ENCODE data around the gene SND1. TPM values are rescaled to one million over a fixed set of nuclear protein-coding genes. Genes with fewer than 3 reads are reported as not detected.

SND1 gene
- total and polyA plus RNA-seq, 7 experiments from 2014 or later, result 68.6 to 253 (median 137) TPM

DNA sequence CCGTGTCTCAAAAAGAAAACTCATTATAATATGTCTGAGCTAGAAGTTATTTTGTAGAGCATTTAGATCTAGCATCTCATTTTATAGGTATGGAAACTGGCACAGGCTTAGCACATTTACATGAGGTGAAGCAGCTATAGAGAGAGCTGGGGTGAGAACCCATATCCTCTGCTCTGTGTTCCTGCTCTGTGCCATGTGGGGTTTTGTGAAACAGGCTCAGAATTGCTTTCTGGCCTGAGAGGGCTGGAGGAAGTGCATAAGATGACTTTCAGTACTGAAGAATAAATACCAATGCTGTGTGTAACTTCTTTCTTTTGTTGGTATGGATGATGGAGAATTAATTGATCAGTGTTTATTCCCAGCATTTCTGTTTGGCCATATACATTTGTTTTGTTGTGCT is 220.1 kb downstream of the SND1 start:
- Histone ChIP-seq H3K4me3 (ENCODE audit: low read length) (no peak overlapping the region), H3K4me1 (ENCODE audit: control insufficient read depth in 2 of 2, insufficient read depth in 2 of 2, low read length in 2 of 2) (peaks cover 0 to 7% of the 10 kb centered on the region in 2 donors), H3K36me3 (ENCODE audit: control insufficient read depth in 2 of 3, insufficient read depth in 3 of 3, low read length in 3 of 3) (no peaks in the 10 kb centered on the region), H3K9me3 (ENCODE audit: control insufficient read depth in 2 of 3, low read length in 3 of 3) (no peaks in the 10 kb centered on the region), H3K27ac (ENCODE audit: low read depth, low read length) (no peak overlapping the region), H3K27me3 (ENCODE audit: control insufficient read depth in 2 of 2, insufficient read depth in 2 of 2, low read length in 2 of 2) (no peaks in the 10 kb centered on the region)
- Mint-ChIP-seq H3K36me3 (peaks cover 3 to 25% (median 15%) of the 10 kb centered on the region in 5 donors), H3K27me3 (no peaks in the 10 kb centered on the region), H3K27ac (no peak overlapping the region), H3K9me3 (no peaks in the 10 kb centered on the region), H3K4me3 (no peak overlapping the region), H3K4me1 (peaks cover 6 to 30% (median 25%) of the 10 kb centered on the region in 7 donors)
- ChIA-PET POLR2A (no interaction called here), CTCF (no interaction called here)
- ATAC-seq, result no peak
- intact Hi-C loops (cut with micrococcal nuclease), result no loop called here
- DNase-seq, result no peak

DNA sequence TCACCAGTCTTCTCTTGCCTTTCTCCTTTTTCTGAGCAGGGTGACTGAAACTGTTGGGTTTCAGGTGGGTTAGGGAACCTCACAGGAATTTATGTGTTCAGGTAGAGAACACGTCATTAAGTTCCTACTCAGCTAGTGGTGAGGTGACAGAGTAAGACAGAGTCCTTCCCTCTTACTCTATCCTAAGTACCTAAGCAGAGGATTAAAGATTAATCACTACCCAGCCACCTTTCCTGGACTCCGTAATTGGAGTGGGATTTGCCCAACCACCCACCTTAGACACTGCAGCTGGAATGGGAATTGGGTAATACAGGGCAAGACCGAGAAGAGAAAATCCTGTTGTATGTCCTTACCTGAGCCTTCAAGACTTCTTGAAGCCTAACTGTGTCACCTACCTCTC is 221.2 kb downstream of the SND1 start:
- peaks cover 0 to 7% of the 10 kb centered on the region in 2 donors for H3K4me1 ChIP-seq (ENCODE audit: control insufficient read depth in 2 of 2, insufficient read depth in 2 of 2, low read length in 2 of 2)
- CTCF ChIA-PET, result no interaction called here
- Mint-ChIP-seq H3K27ac (no peak overlapping the region), H3K4me1 (peaks cover 6 to 30% (median 22%) of the 10 kb centered on the region in 7 donors), H3K36me3 (peaks cover 0 to 15% (median 14%) of the 10 kb centered on the region in 5 donors), H3K9me3 (no peaks in the 10 kb centered on the region), H3K4me3 (no peak overlapping the region), H3K27me3 (no peaks in the 10 kb centered on the region)
- H3K36me3 ChIP-seq (ENCODE audit: control insufficient read depth in 2 of 3, insufficient read depth in 3 of 3, low read length in 3 of 3), result no peaks in the 10 kb centered on the region
- no peaks in the 10 kb centered on the region for H3K9me3 ChIP-seq (ENCODE audit: control insufficient read depth in 2 of 3, low read length in 3 of 3)
- intact Hi-C loops (cut with micrococcal nuclease), result no loop called here
- no peak overlapping the region for H3K4me3 ChIP-seq (ENCODE audit: low read length)
- ATAC-seq (no peak), DNase-seq (no peak)
- H3K27ac ChIP-seq (ENCODE audit: low read depth, low read length), result no peak overlapping the region
- POLR2A ChIA-PET, result interaction anchor here (0.6 kb wide), 1 partner anchor 43 kb away, joined by 3 read pairs; no protein-coding TSS in a partner anchor
- H3K27me3 ChIP-seq (ENCODE audit: control insufficient read depth in 2 of 2, insufficient read depth in 2 of 2, low read length in 2 of 2), result no peaks in the 10 kb centered on the region

DNA sequence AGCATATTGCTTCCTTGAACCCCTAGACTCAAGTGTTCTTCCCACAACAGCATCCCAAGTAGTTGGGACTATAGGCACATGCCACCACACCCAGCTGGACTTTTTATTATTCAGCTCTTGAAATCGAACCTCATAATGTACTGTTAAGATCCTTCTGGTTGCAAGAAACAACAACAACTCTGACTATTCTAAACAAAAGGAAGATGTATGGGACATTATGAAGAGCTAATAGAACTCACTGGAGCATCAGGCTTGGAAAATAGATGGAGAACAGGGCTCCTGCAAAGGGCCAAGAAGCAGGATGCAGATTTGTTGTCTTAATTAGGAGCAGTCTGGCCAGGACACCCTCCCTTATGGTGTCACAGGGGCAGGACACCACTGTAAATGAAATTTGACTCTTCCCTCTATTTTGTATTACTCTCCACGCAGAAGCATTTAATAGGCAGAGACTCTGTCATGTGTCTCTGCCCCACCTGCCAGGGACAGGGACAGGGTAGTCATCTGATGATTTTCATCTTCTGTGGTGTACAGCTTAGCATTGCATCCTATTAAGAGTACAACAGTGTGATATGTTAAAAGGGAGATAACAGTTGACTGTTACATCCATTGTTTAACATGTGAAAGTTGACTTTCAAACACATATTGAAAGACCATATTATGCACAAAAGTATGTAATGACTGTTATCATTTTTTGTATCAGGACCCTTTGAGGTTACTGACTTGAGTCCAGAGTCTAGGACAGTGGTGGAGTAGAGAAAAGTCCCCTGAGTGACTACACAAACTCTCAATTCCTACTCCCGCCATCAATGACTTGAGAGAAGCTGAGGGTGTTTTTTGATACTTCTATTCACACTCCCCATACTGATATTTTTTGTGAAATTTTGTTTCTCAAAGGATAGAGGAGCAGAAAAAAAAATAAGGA is 222.0 kb downstream of the SND1 start:
- H3K27ac Mint-ChIP-seq, result no peak overlapping the region
- H3K27me3 Mint-ChIP-seq, result no peaks in the 10 kb centered on the region
- no peaks in the 10 kb centered on the region for H3K27me3 ChIP-seq (ENCODE audit: control insufficient read depth in 2 of 2, insufficient read depth in 2 of 2, low read length in 2 of 2)
- no peaks in the 10 kb centered on the region for H3K9me3 ChIP-seq (ENCODE audit: control insufficient read depth in 2 of 3, low read length in 3 of 3)
- H3K4me1 ChIP-seq (ENCODE audit: control insufficient read depth in 2 of 2, insufficient read depth in 2 of 2, low read length in 2 of 2), result peaks cover 0 to 7% of the 10 kb centered on the region in 2 donors
- no peak overlapping the region for H3K4me3 ChIP-seq (ENCODE audit: low read length)
- peaks cover 6 to 25% (median 19%) of the 10 kb centered on the region in 7 donors for H3K4me1 Mint-ChIP-seq
- ATAC-seq, result no peak
- CTCF ChIA-PET, result no interaction called here
- H3K27ac ChIP-seq (ENCODE audit: low read depth, low read length), result no peak overlapping the region
- H3K36me3 Mint-ChIP-seq, result peaks cover 0 to 14% (median 10%) of the 10 kb centered on the region in 5 donors
- no peak for DNase-seq
- H3K4me3 Mint-ChIP-seq, result no peak overlapping the region
- intact Hi-C loops (cut with micrococcal nuclease), result no loop called here
- POLR2A ChIA-PET, result interaction anchor here (0.6 kb wide), 1 partner anchor 42 kb away, joined by 3 read pairs; no protein-coding TSS in a partner anchor
- no peaks in the 10 kb centered on the region for H3K36me3 ChIP-seq (ENCODE audit: control insufficient read depth in 2 of 3, insufficient read depth in 3 of 3, low read length in 3 of 3)
- H3K9me3 Mint-ChIP-seq, result no peaks in the 10 kb centered on the region

DNA sequence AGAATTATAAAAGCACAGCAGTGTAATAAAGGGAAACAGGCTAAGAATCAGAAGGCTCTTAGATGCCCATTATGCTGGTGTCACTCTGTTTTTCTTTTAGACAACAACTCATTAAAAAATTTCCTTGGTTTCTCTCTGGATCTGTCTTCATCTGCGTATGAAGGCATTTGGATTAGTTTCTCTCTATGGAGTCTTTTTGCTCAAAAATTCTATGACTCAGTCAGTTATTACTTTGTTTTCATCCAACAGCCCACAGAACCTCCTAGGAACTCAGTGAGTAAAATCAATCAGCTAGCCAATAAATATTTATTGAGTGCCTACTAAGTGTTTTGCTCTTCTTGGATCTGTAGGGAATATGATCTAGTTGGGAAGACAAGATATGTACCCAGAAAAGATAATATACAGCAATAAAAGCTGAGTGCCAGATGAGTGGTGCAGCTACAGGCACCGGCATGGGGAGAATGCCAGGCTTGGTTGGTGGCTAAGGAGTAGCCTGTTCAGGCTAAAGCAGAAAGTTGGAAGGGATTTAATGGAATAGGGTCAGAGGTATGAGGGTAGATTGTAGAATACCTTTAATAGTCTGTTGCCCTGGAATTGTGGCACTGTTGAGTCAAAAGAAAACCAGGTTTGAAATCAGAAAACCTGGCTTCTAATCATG is 223.1 kb downstream of the SND1 start:
- CTCF ChIA-PET, result no interaction called here
- H3K4me1 Mint-ChIP-seq, result peaks cover 6 to 27% (median 16%) of the 10 kb centered on the region in 7 donors
- Histone ChIP-seq H3K9me3 (ENCODE audit: control insufficient read depth in 2 of 3, low read length in 3 of 3) (no peaks in the 10 kb centered on the region), H3K4me1 (ENCODE audit: control insufficient read depth in 2 of 2, insufficient read depth in 2 of 2, low read length in 2 of 2) (peaks cover 0 to 7% of the 10 kb centered on the region in 2 donors), H3K27ac (ENCODE audit: low read depth, low read length) (no peak overlapping the region), H3K4me3 (ENCODE audit: low read length) (no peak overlapping the region), H3K36me3 (ENCODE audit: control insufficient read depth in 2 of 3, insufficient read depth in 3 of 3, low read length in 3 of 3) (no peaks in the 10 kb centered on the region), H3K27me3 (ENCODE audit: control insufficient read depth in 2 of 2, insufficient read depth in 2 of 2, low read length in 2 of 2) (no peaks in the 10 kb centered on the region)
- no peaks in the 10 kb centered on the region for H3K9me3 Mint-ChIP-seq
- no peak for DNase-seq
- no peak overlapping the region for H3K4me3 Mint-ChIP-seq
- ATAC-seq, result no peak
- intact Hi-C loops (cut with micrococcal nuclease), result no loop called here
- H3K27me3 Mint-ChIP-seq, result no peaks in the 10 kb centered on the region
- peaks cover 0 to 8% (median 2%) of the 10 kb centered on the region in 5 donors for H3K36me3 Mint-ChIP-seq
- no peak overlapping the region for H3K27ac Mint-ChIP-seq
- POLR2A ChIA-PET, result no interaction called here

DNA sequence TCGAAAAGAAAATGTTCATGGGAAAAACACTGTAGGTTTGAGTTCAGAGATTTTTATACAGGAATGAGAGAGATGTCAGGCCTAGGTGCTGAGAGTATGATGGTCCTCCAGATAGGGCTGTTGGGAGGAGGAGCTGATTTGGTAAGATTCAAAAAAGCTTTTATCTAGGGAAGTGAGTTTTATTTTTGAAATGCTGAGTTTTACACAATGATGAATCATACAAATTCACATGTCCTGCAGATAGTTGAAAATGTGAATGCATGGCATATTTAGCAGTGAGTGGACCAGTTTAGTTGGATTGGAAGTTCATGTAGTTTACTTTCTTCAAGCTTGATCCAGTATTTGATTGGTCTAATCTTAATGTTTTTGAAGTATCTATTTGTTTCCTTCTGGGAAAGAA is 224.4 kb downstream of the SND1 start:
- no peak overlapping the region for H3K27ac Mint-ChIP-seq
- CTCF ChIA-PET, result no interaction called here
- no peaks in the 10 kb centered on the region for H3K27me3 Mint-ChIP-seq

DNA sequence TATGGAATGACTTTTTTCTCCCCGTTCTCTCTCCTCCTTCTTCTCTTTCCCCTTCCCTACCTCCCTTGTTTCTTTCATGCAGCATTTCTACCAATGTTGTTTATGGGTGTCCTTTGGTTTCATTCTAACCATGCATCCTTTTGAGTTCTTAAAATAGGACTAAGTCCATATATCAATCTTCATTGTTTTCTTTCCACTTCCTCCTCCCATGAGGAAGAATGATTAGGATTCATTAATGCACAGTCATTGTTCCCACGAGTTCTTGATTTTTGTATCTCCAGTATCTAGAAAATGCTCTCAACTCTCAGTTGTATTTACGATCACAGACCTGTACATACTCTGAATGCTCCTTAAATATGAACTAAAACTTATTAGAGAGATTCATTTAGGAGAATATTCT is 226.0 kb downstream of the SND1 start:
- H3K27ac Mint-ChIP-seq, result no peak overlapping the region

More for the DNA sequence above, 224.4 kb downstream of the SND1 start:
- Histone ChIP-seq H3K27ac (ENCODE audit: low read depth, low read length) (no peak overlapping the region), H3K27me3 (ENCODE audit: control insufficient read depth in 2 of 2, insufficient read depth in 2 of 2, low read length in 2 of 2) (no peaks in the 10 kb centered on the region), H3K4me3 (ENCODE audit: low read length) (no peak overlapping the region), H3K4me1 (ENCODE audit: control insufficient read depth in 2 of 2, insufficient read depth in 2 of 2, low read length in 2 of 2) (peaks cover 0 to 7% of the 10 kb centered on the region in 2 donors), H3K9me3 (ENCODE audit: control insufficient read depth in 2 of 3, low read length in 3 of 3) (no peaks in the 10 kb centered on the region), H3K36me3 (ENCODE audit: control insufficient read depth in 2 of 3, insufficient read depth in 3 of 3, low read length in 3 of 3) (no peaks in the 10 kb centered on the region)
- H3K4me3 Mint-ChIP-seq, result no peak overlapping the region
- intact Hi-C loops (cut with micrococcal nuclease), result no loop called here
- H3K36me3 Mint-ChIP-seq, result peaks cover 0 to 3% (median 0%) of the 10 kb centered on the region in 5 donors
- H3K4me1 Mint-ChIP-seq, result peaks cover 11 to 34% (median 16%) of the 10 kb centered on the region in 7 donors
- POLR2A ChIA-PET, result no interaction called here
- no peak for DNase-seq
- H3K9me3 Mint-ChIP-seq, result no peaks in the 10 kb centered on the region
- ATAC-seq, result no peak

More for the DNA sequence above, 226.0 kb downstream of the SND1 start:
- Histone ChIP-seq H3K27me3 (ENCODE audit: control insufficient read depth in 2 of 2, insufficient read depth in 2 of 2, low read length in 2 of 2) (no peaks in the 10 kb centered on the region), H3K4me3 (ENCODE audit: low read length) (no peak overlapping the region), H3K9me3 (ENCODE audit: control insufficient read depth in 2 of 3, low read length in 3 of 3) (no peaks in the 10 kb centered on the region), H3K4me1 (ENCODE audit: control insufficient read depth in 2 of 2, insufficient read depth in 2 of 2, low read length in 2 of 2) (peaks cover 0 to 7% of the 10 kb centered on the region in 2 donors), H3K27ac (ENCODE audit: low read depth, low read length) (no peak overlapping the region), H3K36me3 (ENCODE audit: control insufficient read depth in 2 of 3, insufficient read depth in 3 of 3, low read length in 3 of 3) (no peaks in the 10 kb centered on the region)
- DNase-seq (no peak), ATAC-seq (no peak)
- intact Hi-C loops (cut with micrococcal nuclease), result no loop called here
- CTCF ChIA-PET, result no interaction called here
- H3K9me3 Mint-ChIP-seq, result no peaks in the 10 kb centered on the region
- H3K4me3 Mint-ChIP-seq, result no peak overlapping the region
- no peaks in the 10 kb centered on the region for H3K27me3 Mint-ChIP-seq
- POLR2A ChIA-PET, result no interaction called here
- peaks cover 7 to 25% (median 16%) of the 10 kb centered on the region in 7 donors for H3K4me1 Mint-ChIP-seq
- no peaks in the 10 kb centered on the region for H3K36me3 Mint-ChIP-seq
